ENCODE data around the gene MEIOB.

DNA sequence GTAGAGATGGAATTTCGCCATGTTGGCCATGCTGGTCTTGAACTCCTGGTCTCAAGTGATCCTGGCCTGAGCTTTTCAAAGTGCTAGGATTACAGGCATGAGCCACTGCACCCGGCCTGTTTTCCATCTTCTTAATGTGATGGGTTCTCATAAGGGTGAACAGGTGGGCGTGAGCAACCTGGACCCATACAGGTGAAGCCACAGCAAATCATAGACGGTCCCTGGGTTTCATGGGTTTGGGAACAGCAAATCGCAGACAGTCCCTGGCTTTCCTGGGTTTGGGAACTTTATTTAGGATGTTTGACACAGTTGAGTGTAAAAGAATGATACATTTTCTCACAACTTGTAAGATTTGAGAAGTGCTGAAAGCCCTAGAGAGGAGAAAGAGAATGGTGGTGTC is 12.9 kb upstream of the MEIOB start:
- TF ChIP-seq, protein P1, sequence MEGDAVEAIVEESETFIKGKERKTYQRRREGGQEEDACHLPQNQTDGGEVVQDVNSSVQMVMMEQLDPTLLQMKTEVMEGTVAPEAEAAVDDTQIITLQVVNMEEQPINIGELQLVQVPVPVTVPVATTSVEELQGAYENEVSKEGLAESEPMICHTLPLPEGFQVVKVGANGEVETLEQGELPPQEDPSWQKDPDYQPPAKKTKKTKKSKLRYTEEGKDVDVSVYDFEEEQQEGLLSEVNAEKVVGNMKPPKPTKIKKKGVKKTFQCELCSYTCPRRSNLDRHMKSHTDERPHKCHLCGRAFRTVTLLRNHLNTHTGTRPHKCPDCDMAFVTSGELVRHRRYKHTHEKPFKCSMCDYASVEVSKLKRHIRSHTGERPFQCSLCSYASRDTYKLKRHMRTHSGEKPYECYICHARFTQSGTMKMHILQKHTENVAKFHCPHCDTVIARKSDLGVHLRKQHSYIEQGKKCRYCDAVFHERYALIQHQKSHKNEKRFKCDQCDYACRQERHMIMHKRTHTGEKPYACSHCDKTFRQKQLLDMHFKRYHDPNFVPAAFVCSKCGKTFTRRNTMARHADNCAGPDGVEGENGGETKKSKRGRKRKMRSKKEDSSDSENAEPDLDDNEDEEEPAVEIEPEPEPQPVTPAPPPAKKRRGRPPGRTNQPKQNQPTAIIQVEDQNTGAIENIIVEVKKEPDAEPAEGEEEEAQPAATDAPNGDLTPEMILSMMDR (IDR thresholded peaks at IDR 0.05; ENCODE audit: low read depth, low read length) = no peak
- TF ChIP-seq EZH2phosphoT487 (IDR thresholded peaks at IDR 0.05; ENCODE audit: low read depth) = no peak

Data from OCI-LY3 (cell line).